GM23338 (cell line): ENCODE data around the gene S100A6. TPM values are rescaled to one million over a fixed set of nuclear protein-coding genes. Genes with fewer than 3 reads are reported as not detected.

Source experiments
- ATAC-seq: fragments of 200-7000 bp; cut with Tn5 transposase; 3 replicates; pipeline ENCODE4 v1.9.1; 2020
- DNase-seq: peaks from one replicate; pipeline ENCODE4 v3.0.0-alpha.2; 2015; ENCODE audit warnings: low spot score
- H2AFZ ChIP-seq: fragments of 200-600 bp; sonication (generic); 2 replicates; pipeline ENCODE4 v1.8.0; 2016; ENCODE audit warnings: antibody characterized with exemption, mild to moderate bottlenecking, moderate library complexity
- H3F3A ChIP-seq: fragments of 200-600 bp; sonication (generic); replicated peaks from 2 replicates; pipeline ENCODE4 v1.8.0; 2017; ENCODE audit warnings: antibody characterized with exemption, mixed run types, low read depth
- H3K27ac ChIP-seq: fragments of 200-600 bp; sonication (generic); 2 replicates; pipeline ENCODE4 v1.6.1; 2016; ENCODE audit warnings: low read depth
- H3K27me3 ChIP-seq: fragments of 200-600 bp; sonication (generic); 2 replicates; pipeline ENCODE4 v1.8.0; 2016; ENCODE audit warnings: mild to moderate bottlenecking, mixed run types, moderate library complexity; ENCODE audit not compliant: insufficient read depth
- H3K36me3 ChIP-seq: fragments of 200-600 bp; sonication (generic); 2 replicates; pipeline ENCODE4 v1.8.0; 2016; ENCODE audit warnings: mild to moderate bottlenecking; ENCODE audit not compliant: insufficient read depth
- H3K4me1 ChIP-seq: fragments of 200-600 bp; sonication (generic); 2 replicates; pipeline ENCODE4 v1.8.0; 2016; ENCODE audit warnings: mild to moderate bottlenecking, moderate library complexity; ENCODE audit not compliant: insufficient read depth
- H3K4me2 ChIP-seq: fragments of 200-600 bp; sonication (generic); 2 replicates; pipeline ENCODE4 v1.7.1; 2017; ENCODE audit warnings: mixed run types
- H3K4me3 ChIP-seq: fragments of 200-600 bp; sonication (generic); 2 replicates; pipeline ENCODE4 v1.6.1; 2016; ENCODE audit warnings: mixed run types
- H3K79me2 ChIP-seq: fragments of 200-600 bp; sonication (generic); replicated peaks from 2 replicates; pipeline ENCODE4 v1.8.0; 2017; ENCODE audit warnings: mild to moderate bottlenecking; ENCODE audit not compliant: insufficient read depth
- H3K9me2 ChIP-seq: fragments of 200-600 bp; sonication (generic); 2 replicates; pipeline ENCODE4 v1.8.0; 2017; ENCODE audit not compliant: insufficient read depth
- H4K20me1 ChIP-seq: fragments of 200-600 bp; sonication (generic); replicated peaks from 2 replicates; pipeline ENCODE4 v1.8.0; 2017; ENCODE audit warnings: mild to moderate bottlenecking; ENCODE audit not compliant: insufficient read depth
- H3K27ac Mint-ChIP-seq: 2 replicates; pipeline ENCODE4 v1.8.0; 2020; ENCODE audit warnings: inconsistent platforms, mild to moderate bottlenecking, moderate library complexity, mixed read lengths
- H3K27me3 Mint-ChIP-seq: 3 replicates; pipeline ENCODE4 v1.8.0; 2022; ENCODE audit warnings: low read depth, mild to moderate bottlenecking, moderate library complexity, mixed read lengths, inconsistent platforms; ENCODE audit not compliant: insufficient read depth, poor library complexity
- H3K36me3 Mint-ChIP-seq: 3 replicates; pipeline ENCODE4 v1.8.0; 2021; ENCODE audit warnings: low read depth, mild to moderate bottlenecking, inconsistent platforms, moderate library complexity, mixed read lengths
- H3K4me1 Mint-ChIP-seq: 3 replicates; pipeline ENCODE4 v1.8.0; 2020; ENCODE audit warnings: mild to moderate bottlenecking, inconsistent platforms, mixed read lengths
- H3K4me3 Mint-ChIP-seq: 3 replicates; pipeline ENCODE4 v1.8.0; 2021; ENCODE audit warnings: moderate library complexity, mild to moderate bottlenecking, inconsistent platforms, mixed read lengths
- H3K9me3 Mint-ChIP-seq: 3 replicates; pipeline ENCODE4 v1.8.0; 2020; ENCODE audit warnings: moderate library complexity, mild to moderate bottlenecking, inconsistent platforms, mixed read lengths
- CREB1 ChIP-seq: fragments of 250-450 bp; sonication (Bioruptor Pico); IDR thresholded peaks from 2 replicates; pipeline ENCODE4 v1.5.0; 2020; ENCODE audit warnings: low read depth, mild to moderate bottlenecking, moderate library complexity
- EZH2 ChIP-seq: fragments of 200-600 bp; sonication (generic); IDR thresholded peaks from one replicate; pipeline ENCODE4 v1.8.0; 2017; ENCODE audit warnings: antibody characterized with exemption, mild to moderate bottlenecking, low read depth; ENCODE audit not compliant: unreplicated experiment
- EZH2phosphoT487 ChIP-seq: fragments of 200-600 bp; sonication (generic); IDR thresholded peaks from one replicate; pipeline ENCODE4 v1.8.1; 2018; ENCODE audit warnings: antibody characterized with exemption; ENCODE audit not compliant: unreplicated experiment
- JUNB ChIP-seq: IDR thresholded peaks from one replicate; pipeline ENCODE4 v1.6.1; 2016; ENCODE audit warnings: antibody characterized with exemption; ENCODE audit not compliant: unreplicated experiment
- NANOG ChIP-seq: IDR thresholded peaks from 2 replicates; pipeline ENCODE4 v1.6.1; 2016; ENCODE audit warnings: antibody characterized with exemption, borderline replicate concordance
- POLR2AphosphoS5 ChIP-seq: IDR thresholded peaks from 2 replicates; pipeline ENCODE4 v1.6.1; 2016; ENCODE audit warnings: antibody characterized with exemption, low read depth
- STAT1 ChIP-seq: IDR thresholded peaks from one replicate; pipeline ENCODE4 v1.6.1; 2016; ENCODE audit warnings: antibody characterized with exemption; ENCODE audit not compliant: unreplicated experiment
- ZNF114 ChIP-seq: fragments of 250-450 bp; sonication (Bioruptor Pico); IDR thresholded peaks from 2 replicates; pipeline ENCODE4 v1.5.0; 2020; ENCODE audit warnings: mild to moderate bottlenecking, moderate library complexity
- ZNF331 ChIP-seq: fragments of 250-450 bp; sonication (Bioruptor Pico); IDR thresholded peaks from 2 replicates; pipeline ENCODE4 v1.5.0; 2020; ENCODE audit warnings: low read depth, mild to moderate bottlenecking, moderate library complexity
- polyA plus RNA-seq: library from polyadenylated mRNA; unstranded; fragments of >200 nt; fragmentation: Nextera tagmentation; extraction: Ambion mirVana; gene quantifications from 2 replicates; pipeline ENCODE4 v1.2.1, GENCODE V29; 2016
- total RNA-seq: library from RNA; depleted of rRNA; stranded (reverse); fragments of >200 nt; shearing (Covaris generic); gene quantifications from 2 replicates; pipeline ENCODE4 v1.2.3, GENCODE V29; 2014
- TF ChIP-seq, protein P1 (sequence below): fragments of 250-450 bp; sonication (Bioruptor Pico); IDR thresholded peaks from 2 replicates; pipeline ENCODE4 v1.5.0; 2020; ENCODE audit warnings: mild to moderate bottlenecking, moderate library complexity
- TF ChIP-seq, protein P2 (sequence below), 2 experiments: fragments of 200-600 bp in 1 of 2; sonication (generic) in 1 of 2; conservative IDR thresholded peaks; 2 replicates each; pipeline versions ENCODE4 v1.5.1 to v1.6.1; 2016 to 2017; ENCODE audit warnings: antibody characterized with exemption in 2 of 2, low read depth in 2 of 2, mild to moderate bottlenecking in 2 of 2, moderate library complexity in 1 of 2
- TF ChIP-seq, protein P3 (sequence below): IDR thresholded peaks from one replicate; pipeline ENCODE4 v1.6.1; 2018; ENCODE audit warnings: antibody characterized with exemption; ENCODE audit not compliant: unreplicated experiment
- TF ChIP-seq, protein P4 (sequence below): IDR thresholded peaks from 2 replicates; pipeline ENCODE4 v1.6.1; 2016; ENCODE audit warnings: antibody characterized with exemption

The S100A6 gene
- total and polyA plus RNA-seq, 2 experiments from 2014 or later = 7.3 to 77.5 TPM

DNA sequence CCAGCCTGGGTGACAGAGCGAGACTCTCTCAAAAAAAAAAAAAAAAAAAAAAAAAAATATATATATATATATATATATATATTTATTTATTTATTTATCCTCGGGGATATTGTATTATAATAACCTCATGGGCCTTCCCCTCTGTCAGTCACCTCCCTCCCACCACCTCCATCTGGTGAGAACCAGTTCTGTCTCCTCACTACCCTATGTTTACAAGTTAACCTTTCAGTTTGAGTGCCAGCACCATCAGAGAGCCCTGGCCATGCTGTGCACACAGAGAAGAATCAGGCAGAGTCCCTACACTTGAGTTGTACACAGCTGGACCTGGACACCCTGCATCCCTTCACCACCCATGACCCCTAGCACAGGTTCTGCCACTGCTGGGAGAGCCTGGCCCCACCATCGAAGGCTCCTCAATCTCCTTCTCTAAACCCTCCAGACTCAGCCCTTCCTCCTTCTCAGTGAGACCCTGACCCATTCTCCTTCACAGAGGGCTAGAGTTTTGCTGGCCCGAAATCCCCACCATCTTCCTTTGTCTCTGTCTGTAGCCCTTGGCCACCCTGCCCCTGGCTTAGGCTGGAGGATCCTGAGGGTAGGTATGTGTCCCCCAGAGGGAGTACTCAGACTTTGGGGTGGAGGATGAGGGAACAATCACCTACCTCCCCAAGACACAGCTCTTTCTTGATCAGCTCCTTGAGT lies 3.8 kb upstream of the S100A6 start:
- no peaks in the 10 kb centered on the region for H4K20me1 ChIP-seq
- Mint-ChIP-seq H3K9me3 (no peaks in the 10 kb centered on the region; the same call in 2 of the 3 replicates), H3K4me1 (peaks cover 26% of the 10 kb centered on the region), H3K27ac (no peak overlapping the region), H3K4me3 (no peak overlapping the region; the same call in 2 of the 3 replicates), H3K27me3 (peaks cover 28% of the 10 kb centered on the region), H3K36me3 (no peaks in the 10 kb centered on the region; the same call in 2 of the 3 replicates)
- no peak overlapping the region for H3K4me2 ChIP-seq
- H3K9me2 ChIP-seq = peaks cover 6% of the 10 kb centered on the region; the same call in 1 of the 2 replicates
- peaks cover 26% of the 10 kb centered on the region for H3K4me1 ChIP-seq
- ATAC-seq = no peak
- H3K79me2 ChIP-seq = no peaks in the 10 kb centered on the region
- no peak overlapping the region for H3K4me3 ChIP-seq
- no peak for DNase-seq
- H3K27me3 ChIP-seq = peaks cover 24% of the 10 kb centered on the region
- TF ChIP-seq, protein P1, sequence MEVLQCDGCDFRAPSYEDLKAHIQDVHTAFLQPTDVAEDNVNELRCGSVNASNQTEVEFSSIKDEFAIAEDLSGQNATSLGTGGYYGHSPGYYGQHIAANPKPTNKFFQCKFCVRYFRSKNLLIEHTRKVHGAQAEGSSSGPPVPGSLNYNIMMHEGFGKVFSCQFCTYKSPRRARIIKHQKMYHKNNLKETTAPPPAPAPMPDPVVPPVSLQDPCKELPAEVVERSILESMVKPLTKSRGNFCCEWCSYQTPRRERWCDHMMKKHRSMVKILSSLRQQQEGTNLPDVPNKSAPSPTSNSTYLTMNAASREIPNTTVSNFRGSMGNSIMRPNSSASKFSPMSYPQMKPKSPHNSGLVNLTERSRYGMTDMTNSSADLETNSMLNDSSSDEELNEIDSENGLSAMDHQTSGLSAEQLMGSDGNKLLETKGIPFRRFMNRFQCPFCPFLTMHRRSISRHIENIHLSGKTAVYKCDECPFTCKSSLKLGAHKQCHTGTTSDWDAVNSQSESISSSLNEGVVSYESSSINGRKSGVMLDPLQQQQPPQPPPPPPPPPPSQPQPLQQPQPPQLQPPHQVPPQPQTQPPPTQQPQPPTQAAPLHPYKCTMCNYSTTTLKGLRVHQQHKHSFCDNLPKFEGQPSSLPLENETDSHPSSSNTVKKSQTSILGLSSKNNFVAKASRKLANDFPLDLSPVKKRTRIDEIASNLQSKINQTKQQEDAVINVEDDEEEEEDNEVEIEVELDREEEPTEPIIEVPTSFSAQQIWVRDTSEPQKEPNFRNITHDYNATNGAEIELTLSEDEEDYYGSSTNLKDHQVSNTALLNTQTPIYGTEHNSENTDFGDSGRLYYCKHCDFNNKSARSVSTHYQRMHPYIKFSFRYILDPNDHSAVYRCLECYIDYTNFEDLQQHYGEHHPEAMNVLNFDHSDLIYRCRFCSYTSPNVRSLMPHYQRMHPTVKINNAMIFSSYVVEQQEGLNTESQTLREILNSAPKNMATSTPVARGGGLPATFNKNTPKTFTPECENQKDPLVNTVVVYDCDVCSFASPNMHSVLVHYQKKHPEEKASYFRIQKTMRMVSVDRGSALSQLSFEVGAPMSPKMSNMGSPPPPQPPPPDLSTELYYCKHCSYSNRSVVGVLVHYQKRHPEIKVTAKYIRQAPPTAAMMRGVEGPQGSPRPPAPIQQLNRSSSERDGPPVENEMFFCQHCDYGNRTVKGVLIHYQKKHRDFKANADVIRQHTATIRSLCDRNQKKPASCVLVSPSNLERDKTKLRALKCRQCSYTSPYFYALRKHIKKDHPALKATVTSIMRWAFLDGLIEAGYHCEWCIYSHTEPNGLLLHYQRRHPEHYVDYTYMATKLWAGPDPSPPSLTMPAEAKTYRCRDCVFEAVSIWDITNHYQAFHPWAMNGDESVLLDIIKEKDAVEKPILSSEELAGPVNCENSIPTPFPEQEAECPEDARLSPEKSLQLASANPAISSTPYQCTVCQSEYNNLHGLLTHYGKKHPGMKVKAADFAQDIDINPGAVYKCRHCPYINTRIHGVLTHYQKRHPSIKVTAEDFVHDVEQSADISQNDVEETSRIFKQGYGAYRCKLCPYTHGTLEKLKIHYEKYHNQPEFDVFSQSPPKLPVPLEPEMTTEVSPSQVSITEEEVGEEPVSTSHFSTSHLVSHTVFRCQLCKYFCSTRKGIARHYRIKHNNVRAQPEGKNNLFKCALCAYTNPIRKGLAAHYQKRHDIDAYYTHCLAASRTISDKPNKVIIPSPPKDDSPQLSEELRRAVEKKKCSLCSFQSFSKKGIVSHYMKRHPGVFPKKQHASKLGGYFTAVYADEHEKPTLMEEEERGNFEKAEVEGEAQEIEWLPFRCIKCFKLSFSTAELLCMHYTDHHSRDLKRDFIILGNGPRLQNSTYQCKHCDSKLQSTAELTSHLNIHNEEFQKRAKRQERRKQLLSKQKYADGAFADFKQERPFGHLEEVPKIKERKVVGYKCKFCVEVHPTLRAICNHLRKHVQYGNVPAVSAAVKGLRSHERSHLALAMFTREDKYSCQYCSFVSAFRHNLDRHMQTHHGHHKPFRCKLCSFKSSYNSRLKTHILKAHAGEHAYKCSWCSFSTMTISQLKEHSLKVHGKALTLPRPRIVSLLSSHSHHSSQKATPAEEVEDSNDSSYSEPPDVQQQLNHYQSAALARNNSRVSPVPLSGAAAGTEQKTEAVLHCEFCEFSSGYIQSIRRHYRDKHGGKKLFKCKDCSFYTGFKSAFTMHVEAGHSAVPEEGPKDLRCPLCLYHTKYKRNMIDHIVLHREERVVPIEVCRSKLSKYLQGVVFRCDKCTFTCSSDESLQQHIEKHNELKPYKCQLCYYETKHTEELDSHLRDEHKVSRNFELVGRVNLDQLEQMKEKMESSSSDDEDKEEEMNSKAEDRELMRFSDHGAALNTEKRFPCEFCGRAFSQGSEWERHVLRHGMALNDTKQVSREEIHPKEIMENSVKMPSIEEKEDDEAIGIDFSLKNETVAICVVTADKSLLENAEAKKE (CRISPR knock-in tag) = no peak
- no peak for TF ChIP-seq POLR2AphosphoS5
- no peak for TF ChIP-seq ZNF114
- no peak for TF ChIP-seq STAT1
- TF ChIP-seq EZH2 = no peak
- TF ChIP-seq CREB1 (CRISPR knock-in tag) = no peak
- TF ChIP-seq, protein P2, sequence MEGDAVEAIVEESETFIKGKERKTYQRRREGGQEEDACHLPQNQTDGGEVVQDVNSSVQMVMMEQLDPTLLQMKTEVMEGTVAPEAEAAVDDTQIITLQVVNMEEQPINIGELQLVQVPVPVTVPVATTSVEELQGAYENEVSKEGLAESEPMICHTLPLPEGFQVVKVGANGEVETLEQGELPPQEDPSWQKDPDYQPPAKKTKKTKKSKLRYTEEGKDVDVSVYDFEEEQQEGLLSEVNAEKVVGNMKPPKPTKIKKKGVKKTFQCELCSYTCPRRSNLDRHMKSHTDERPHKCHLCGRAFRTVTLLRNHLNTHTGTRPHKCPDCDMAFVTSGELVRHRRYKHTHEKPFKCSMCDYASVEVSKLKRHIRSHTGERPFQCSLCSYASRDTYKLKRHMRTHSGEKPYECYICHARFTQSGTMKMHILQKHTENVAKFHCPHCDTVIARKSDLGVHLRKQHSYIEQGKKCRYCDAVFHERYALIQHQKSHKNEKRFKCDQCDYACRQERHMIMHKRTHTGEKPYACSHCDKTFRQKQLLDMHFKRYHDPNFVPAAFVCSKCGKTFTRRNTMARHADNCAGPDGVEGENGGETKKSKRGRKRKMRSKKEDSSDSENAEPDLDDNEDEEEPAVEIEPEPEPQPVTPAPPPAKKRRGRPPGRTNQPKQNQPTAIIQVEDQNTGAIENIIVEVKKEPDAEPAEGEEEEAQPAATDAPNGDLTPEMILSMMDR (conservative IDR thresholded peaks at IDR 0.05; ENCODE audit: low read depth in 2 of 2) = no peak
- TF ChIP-seq, protein P3, sequence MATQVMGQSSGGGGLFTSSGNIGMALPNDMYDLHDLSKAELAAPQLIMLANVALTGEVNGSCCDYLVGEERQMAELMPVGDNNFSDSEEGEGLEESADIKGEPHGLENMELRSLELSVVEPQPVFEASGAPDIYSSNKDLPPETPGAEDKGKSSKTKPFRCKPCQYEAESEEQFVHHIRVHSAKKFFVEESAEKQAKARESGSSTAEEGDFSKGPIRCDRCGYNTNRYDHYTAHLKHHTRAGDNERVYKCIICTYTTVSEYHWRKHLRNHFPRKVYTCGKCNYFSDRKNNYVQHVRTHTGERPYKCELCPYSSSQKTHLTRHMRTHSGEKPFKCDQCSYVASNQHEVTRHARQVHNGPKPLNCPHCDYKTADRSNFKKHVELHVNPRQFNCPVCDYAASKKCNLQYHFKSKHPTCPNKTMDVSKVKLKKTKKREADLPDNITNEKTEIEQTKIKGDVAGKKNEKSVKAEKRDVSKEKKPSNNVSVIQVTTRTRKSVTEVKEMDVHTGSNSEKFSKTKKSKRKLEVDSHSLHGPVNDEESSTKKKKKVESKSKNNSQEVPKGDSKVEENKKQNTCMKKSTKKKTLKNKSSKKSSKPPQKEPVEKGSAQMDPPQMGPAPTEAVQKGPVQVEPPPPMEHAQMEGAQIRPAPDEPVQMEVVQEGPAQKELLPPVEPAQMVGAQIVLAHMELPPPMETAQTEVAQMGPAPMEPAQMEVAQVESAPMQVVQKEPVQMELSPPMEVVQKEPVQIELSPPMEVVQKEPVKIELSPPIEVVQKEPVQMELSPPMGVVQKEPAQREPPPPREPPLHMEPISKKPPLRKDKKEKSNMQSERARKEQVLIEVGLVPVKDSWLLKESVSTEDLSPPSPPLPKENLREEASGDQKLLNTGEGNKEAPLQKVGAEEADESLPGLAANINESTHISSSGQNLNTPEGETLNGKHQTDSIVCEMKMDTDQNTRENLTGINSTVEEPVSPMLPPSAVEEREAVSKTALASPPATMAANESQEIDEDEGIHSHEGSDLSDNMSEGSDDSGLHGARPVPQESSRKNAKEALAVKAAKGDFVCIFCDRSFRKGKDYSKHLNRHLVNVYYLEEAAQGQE = no peak
- TF ChIP-seq, protein P4, sequence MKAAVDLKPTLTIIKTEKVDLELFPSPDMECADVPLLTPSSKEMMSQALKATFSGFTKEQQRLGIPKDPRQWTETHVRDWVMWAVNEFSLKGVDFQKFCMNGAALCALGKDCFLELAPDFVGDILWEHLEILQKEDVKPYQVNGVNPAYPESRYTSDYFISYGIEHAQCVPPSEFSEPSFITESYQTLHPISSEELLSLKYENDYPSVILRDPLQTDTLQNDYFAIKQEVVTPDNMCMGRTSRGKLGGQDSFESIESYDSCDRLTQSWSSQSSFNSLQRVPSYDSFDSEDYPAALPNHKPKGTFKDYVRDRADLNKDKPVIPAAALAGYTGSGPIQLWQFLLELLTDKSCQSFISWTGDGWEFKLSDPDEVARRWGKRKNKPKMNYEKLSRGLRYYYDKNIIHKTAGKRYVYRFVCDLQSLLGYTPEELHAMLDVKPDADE = no peak
- TF ChIP-seq EZH2phosphoT487 = no peak
- no peak for TF ChIP-seq ZNF331 (CRISPR knock-in tag)
- no peak for TF ChIP-seq JUNB
- no peak for TF ChIP-seq NANOG
- peaks cover 6% of the 10 kb centered on the region; the same call in 1 of the 2 replicates for H3F3A ChIP-seq
- H3K36me3 ChIP-seq = no peaks in the 10 kb centered on the region
- no peak overlapping the region for H2AFZ ChIP-seq
- no peak overlapping the region for H3K27ac ChIP-seq
